Liver (tissue), 9 donors: Measurements from ENCODE around the gene MAST2. TPM values are rescaled to one million over a fixed set of nuclear protein-coding genes. Genes with fewer than 3 reads are reported as not detected.

Source experiments
- DNase-seq: peaks from one replicate; pipeline ENCODE4 v3.0.0-alpha.2; 2017; ENCODE audit warnings: low spot score
- H3K27ac ChIP-seq, 2 donors: one replicate each; pipeline ENCODE4 v1.7.0; 2013; ENCODE audit warnings: inconsistent platforms in 2 of 2, low read length in 2 of 2, control low read depth in 1 of 2, low read depth in 1 of 2, mild to moderate bottlenecking in 1 of 2
- H3K27me3 ChIP-seq, 4 donors: one replicate each; pipeline versions ENCODE4 v1.6.1 to v1.7.0; 2013; ENCODE audit warnings: low read length in 3 of 4, inconsistent platforms in 1 of 4, mild to moderate bottlenecking in 1 of 4, moderate library complexity in 1 of 4; ENCODE audit not compliant: control insufficient read depth in 4 of 4, insufficient read depth in 4 of 4
- H3K36me3 ChIP-seq, 4 donors: one replicate each; pipeline versions ENCODE4 v1.6.1 to v1.7.0; 2013; ENCODE audit warnings: low read length in 3 of 4, mild to moderate bottlenecking in 3 of 4, low read depth in 1 of 4, moderate library complexity in 1 of 4; ENCODE audit not compliant: control insufficient read depth in 4 of 4, insufficient read depth in 3 of 4
- H3K4me1 ChIP-seq, 4 donors: one replicate each; pipeline versions ENCODE4 v1.6.1 to v1.7.0; 2013; ENCODE audit warnings: low read length in 3 of 4, mild to moderate bottlenecking in 3 of 4, moderate library complexity in 1 of 4; ENCODE audit not compliant: control insufficient read depth in 4 of 4, insufficient read depth in 4 of 4
- H3K4me3 ChIP-seq, 3 donors: one replicate each; pipeline versions ENCODE4 v1.6.1 to v1.7.0; 2013; ENCODE audit warnings: low read length in 3 of 3, control low read depth in 1 of 3, low read depth in 1 of 3, mild to moderate bottlenecking in 1 of 3
- H3K9ac ChIP-seq, 2 donors: one replicate each; pipeline ENCODE4 v1.7.0; 2013; ENCODE audit warnings: low read length in 2 of 2, mild to moderate bottlenecking in 2 of 2, moderate library complexity in 2 of 2, control low read depth in 1 of 2, low read depth in 1 of 2
- H3K9me3 ChIP-seq, 4 donors: one replicate each; pipeline versions ENCODE4 v1.6.1 to v1.7.0; 2013; ENCODE audit warnings: low read length in 3 of 4; ENCODE audit not compliant: control insufficient read depth in 4 of 4
- EGR1 ChIP-seq, 2 donors: IDR thresholded peaks; 2 replicates each; pipeline ENCODE4 v1.6.1; 2016 to 2018; ENCODE audit warnings: antibody characterized with exemption in 2 of 2, low read depth in 2 of 2
- FOXA1 ChIP-seq: IDR thresholded peaks from 2 replicates; pipeline ENCODE4 v1.6.1; 2016; ENCODE audit warnings: antibody characterized with exemption
- FOXA2 ChIP-seq: IDR thresholded peaks from 2 replicates; pipeline ENCODE4 v1.6.1; 2016; ENCODE audit warnings: antibody characterized with exemption
- GABPA ChIP-seq, 2 donors: IDR thresholded peaks in 1 of 2; conservative IDR thresholded peaks in 1 of 2; 2 replicates each; pipeline ENCODE4 v1.6.1; 2016; ENCODE audit warnings: antibody characterized with exemption in 2 of 2, mild to moderate bottlenecking in 1 of 2, moderate library complexity in 1 of 2
- HNF4A ChIP-seq, 2 donors: conservative IDR thresholded peaks; 2 replicates each; pipeline ENCODE4 v1.6.1; 2016; ENCODE audit warnings: antibody characterized with exemption in 2 of 2, mild to moderate bottlenecking in 2 of 2
- HNF4G ChIP-seq: IDR thresholded peaks from 2 replicates; pipeline ENCODE4 v1.6.1; 2016; ENCODE audit warnings: antibody characterized with exemption
- JUND ChIP-seq, 2 donors: IDR thresholded peaks; 2 replicates each; pipeline ENCODE4 v1.6.1; 2016; ENCODE audit warnings: antibody characterized with exemption in 2 of 2
- NR2F2 ChIP-seq: IDR thresholded peaks from 2 replicates; pipeline ENCODE4 v1.6.1; 2016; ENCODE audit warnings: antibody characterized with exemption
- RAD21 ChIP-seq, 2 donors: IDR thresholded peaks; 2 replicates each; pipeline ENCODE4 v1.6.1; 2016; ENCODE audit warnings: antibody characterized with exemption in 2 of 2, mild to moderate bottlenecking in 2 of 2
- RXRA ChIP-seq, 2 donors: IDR thresholded peaks; 2 replicates each; pipeline ENCODE4 v1.6.1; 2017 to 2018; ENCODE audit warnings: antibody characterized with exemption in 2 of 2, mild to moderate bottlenecking in 1 of 2
- SP1 ChIP-seq: IDR thresholded peaks from 2 replicates; pipeline ENCODE4 v1.6.1; 2018; ENCODE audit warnings: antibody characterized with exemption, mild to moderate bottlenecking
- TAF1 ChIP-seq: conservative IDR thresholded peaks from 2 replicates; pipeline ENCODE4 v1.6.1; 2016; ENCODE audit warnings: antibody characterized with exemption, mild to moderate bottlenecking
- YY1 ChIP-seq: IDR thresholded peaks from 2 replicates; pipeline ENCODE4 v1.6.1; 2016; ENCODE audit warnings: antibody characterized with exemption, mild to moderate bottlenecking
- ZBTB33 ChIP-seq: IDR thresholded peaks from 2 replicates; pipeline ENCODE4 v1.6.1; 2016; ENCODE audit warnings: antibody characterized with exemption
- WGBS: extraction: QIAGEN DNeasy Blood & Tissue Kit; methylation state at CpG from one replicate; pipeline ENCODE4 v1.1.7; 2013; 5-methylcytosine and 5-hydroxymethylcytosine counted together
- polyA plus RNA-seq, 2 donors: library from polyadenylated mRNA; stranded (reverse) in 1 of 2; unstranded in 1 of 2; fragments of 200-250 nt in 1 of 2; fragments of >200 nt in 1 of 2; fragmentation: Nextera tagmentation in 1 of 2; extraction: Ambion mirVana in 1 of 2; gene quantifications; one replicate each; pipeline versions ENCODE4 v1.2.1 to v1.2.3, GENCODE V29; 2013 to 2015
- total RNA-seq, 2 donors: library from RNA; depleted of rRNA; stranded (reverse); fragments of >200 nt; gene quantifications; one replicate each; pipeline ENCODE4 v1.2.3, GENCODE V29; 2014
- TF ChIP-seq, protein P1 (sequence below): IDR thresholded peaks from 2 replicates; pipeline ENCODE4 v1.6.1; 2016; ENCODE audit warnings: antibody characterized with exemption
- TF ChIP-seq, protein P2 (sequence below): fragments of 150-350 bp; IDR thresholded peaks from 2 replicates; pipeline ENCODE4 v1.5.1; 2017; ENCODE audit warnings: improper control_type of control experiment, low read depth, low read length; ENCODE audit not compliant: missing input control
- TF ChIP-seq, protein P3 (sequence below): IDR thresholded peaks from 2 replicates; pipeline ENCODE4 v1.6.1; 2016; ENCODE audit warnings: antibody characterized with exemption, mild to moderate bottlenecking
- TF ChIP-seq, protein P4 (sequence below): IDR thresholded peaks from 2 replicates; pipeline ENCODE4 v1.6.1; 2016; ENCODE audit warnings: antibody characterized with exemption
- donor health status: healthy.
- donor health status: healthy.
- donor health status: healthy.
- donor health status: healthy.
- donor health status: healthy.

The MAST2 gene
- total and polyA plus RNA-seq, 4 donors, result 4.8 to 9.6 (median 5.7) TPM

- H3K36me3 ChIP-seq, result peaks cover 0 to 4% (median 2%) of the 10 kb centered on the region in 4 donors
- H3K27ac ChIP-seq, result peak overlapping the region in 1 of 2 donors; percentile 13
- DNase-seq, result no peak
- WGBS, result 100% methylated on average over 1 of the region's 1 CpG
- H3K4me3 ChIP-seq, result no peak overlapping the region
- no peak overlapping the region for H3K9ac ChIP-seq
- TF ChIP-seq NR2F2 (no peak), FOXA1 (no peak), SP1 (no peak), JUND (IDR thresholded peaks at IDR 0.05) (no peak), EGR1 (IDR thresholded peaks at IDR 0.05; ENCODE audit: low read depth in 2 of 2) (no peak), RXRA (IDR thresholded peaks at IDR 0.05) (no peak), YY1 (no peak)
- TF ChIP-seq, protein P1, sequence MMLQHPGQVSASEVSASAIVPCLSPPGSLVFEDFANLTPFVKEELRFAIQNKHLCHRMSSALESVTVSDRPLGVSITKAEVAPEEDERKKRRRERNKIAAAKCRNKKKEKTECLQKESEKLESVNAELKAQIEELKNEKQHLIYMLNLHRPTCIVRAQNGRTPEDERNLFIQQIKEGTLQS, result no peak
- TF ChIP-seq, protein P2, sequence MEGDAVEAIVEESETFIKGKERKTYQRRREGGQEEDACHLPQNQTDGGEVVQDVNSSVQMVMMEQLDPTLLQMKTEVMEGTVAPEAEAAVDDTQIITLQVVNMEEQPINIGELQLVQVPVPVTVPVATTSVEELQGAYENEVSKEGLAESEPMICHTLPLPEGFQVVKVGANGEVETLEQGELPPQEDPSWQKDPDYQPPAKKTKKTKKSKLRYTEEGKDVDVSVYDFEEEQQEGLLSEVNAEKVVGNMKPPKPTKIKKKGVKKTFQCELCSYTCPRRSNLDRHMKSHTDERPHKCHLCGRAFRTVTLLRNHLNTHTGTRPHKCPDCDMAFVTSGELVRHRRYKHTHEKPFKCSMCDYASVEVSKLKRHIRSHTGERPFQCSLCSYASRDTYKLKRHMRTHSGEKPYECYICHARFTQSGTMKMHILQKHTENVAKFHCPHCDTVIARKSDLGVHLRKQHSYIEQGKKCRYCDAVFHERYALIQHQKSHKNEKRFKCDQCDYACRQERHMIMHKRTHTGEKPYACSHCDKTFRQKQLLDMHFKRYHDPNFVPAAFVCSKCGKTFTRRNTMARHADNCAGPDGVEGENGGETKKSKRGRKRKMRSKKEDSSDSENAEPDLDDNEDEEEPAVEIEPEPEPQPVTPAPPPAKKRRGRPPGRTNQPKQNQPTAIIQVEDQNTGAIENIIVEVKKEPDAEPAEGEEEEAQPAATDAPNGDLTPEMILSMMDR, result no peak
- no peaks in the 10 kb centered on the region for H3K9me3 ChIP-seq
- H3K27me3 ChIP-seq, result no peaks in the 10 kb centered on the region
- peaks cover 0 to 13% (median 10%) of the 10 kb centered on the region in 4 donors for H3K4me1 ChIP-seq
These were observed 171.3 kb downstream of the MAST2 start for GRCh38 chr1:45974541-45975269.

DNA sequence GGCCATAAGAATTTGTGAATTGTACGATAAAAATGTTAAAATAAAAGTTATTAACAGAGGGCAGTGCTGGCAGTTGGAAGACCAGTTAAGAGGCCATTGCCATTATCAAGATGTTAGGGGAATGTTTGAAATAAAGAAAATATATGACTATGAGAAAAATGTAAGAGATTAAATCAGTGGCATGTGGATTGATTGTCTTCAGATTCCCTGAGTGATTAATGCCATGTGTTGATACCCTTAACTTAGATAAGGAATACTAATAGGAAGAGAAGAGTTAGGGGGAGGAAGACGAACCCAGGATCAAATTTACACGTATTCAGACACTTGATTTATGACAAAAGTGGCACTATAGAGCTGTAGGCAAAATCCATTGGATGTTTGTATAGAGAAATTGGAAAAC, 173.2 kb downstream of the MAST2 start:
- 96% methylated on average over 3 of the region's 3 CpGs for WGBS
- peaks cover 0 to 3% (median under 1%) of the 10 kb centered on the region in 4 donors for H3K9me3 ChIP-seq
- DNase-seq, result no peak
- no peak for TF ChIP-seq JUND (IDR thresholded peaks at IDR 0.05)
- no peak for TF ChIP-seq TAF1
- TF ChIP-seq HNF4A (conservative IDR thresholded peaks at IDR 0.05), result no peak
- no peak for TF ChIP-seq HNF4G
- TF ChIP-seq YY1, result no peak
- TF ChIP-seq RXRA (IDR thresholded peaks at IDR 0.05), result no peak
- TF ChIP-seq RAD21 (IDR thresholded peaks at IDR 0.05), result no peak
- no peak for TF ChIP-seq EGR1 (IDR thresholded peaks at IDR 0.05; ENCODE audit: low read depth in 2 of 2)
- TF ChIP-seq, protein P3, sequence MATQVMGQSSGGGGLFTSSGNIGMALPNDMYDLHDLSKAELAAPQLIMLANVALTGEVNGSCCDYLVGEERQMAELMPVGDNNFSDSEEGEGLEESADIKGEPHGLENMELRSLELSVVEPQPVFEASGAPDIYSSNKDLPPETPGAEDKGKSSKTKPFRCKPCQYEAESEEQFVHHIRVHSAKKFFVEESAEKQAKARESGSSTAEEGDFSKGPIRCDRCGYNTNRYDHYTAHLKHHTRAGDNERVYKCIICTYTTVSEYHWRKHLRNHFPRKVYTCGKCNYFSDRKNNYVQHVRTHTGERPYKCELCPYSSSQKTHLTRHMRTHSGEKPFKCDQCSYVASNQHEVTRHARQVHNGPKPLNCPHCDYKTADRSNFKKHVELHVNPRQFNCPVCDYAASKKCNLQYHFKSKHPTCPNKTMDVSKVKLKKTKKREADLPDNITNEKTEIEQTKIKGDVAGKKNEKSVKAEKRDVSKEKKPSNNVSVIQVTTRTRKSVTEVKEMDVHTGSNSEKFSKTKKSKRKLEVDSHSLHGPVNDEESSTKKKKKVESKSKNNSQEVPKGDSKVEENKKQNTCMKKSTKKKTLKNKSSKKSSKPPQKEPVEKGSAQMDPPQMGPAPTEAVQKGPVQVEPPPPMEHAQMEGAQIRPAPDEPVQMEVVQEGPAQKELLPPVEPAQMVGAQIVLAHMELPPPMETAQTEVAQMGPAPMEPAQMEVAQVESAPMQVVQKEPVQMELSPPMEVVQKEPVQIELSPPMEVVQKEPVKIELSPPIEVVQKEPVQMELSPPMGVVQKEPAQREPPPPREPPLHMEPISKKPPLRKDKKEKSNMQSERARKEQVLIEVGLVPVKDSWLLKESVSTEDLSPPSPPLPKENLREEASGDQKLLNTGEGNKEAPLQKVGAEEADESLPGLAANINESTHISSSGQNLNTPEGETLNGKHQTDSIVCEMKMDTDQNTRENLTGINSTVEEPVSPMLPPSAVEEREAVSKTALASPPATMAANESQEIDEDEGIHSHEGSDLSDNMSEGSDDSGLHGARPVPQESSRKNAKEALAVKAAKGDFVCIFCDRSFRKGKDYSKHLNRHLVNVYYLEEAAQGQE, result no peak
- no peak for TF ChIP-seq GABPA (IDR thresholded peaks at IDR 0.05 in 1 of 2, conservative IDR thresholded peaks at IDR 0.05 in 1 of 2)
- no peak for TF ChIP-seq NR2F2
- TF ChIP-seq SP1, result no peak
- TF ChIP-seq, protein P4, sequence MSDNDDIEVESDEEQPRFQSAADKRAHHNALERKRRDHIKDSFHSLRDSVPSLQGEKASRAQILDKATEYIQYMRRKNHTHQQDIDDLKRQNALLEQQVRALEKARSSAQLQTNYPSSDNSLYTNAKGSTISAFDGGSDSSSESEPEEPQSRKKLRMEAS, result no peak
- no peak for TF ChIP-seq FOXA2
- no peak for TF ChIP-seq FOXA1
- TF ChIP-seq ZBTB33, result no peak
- TF ChIP-seq, protein P2, result no peak
- TF ChIP-seq, protein P1, result no peak
- no peak overlapping the region for H3K27ac ChIP-seq
- H3K4me3 ChIP-seq, result no peak overlapping the region
- H3K36me3 ChIP-seq, result peaks cover 0 to 4% (median 2%) of the 10 kb centered on the region in 4 donors
- no peaks in the 10 kb centered on the region for H3K27me3 ChIP-seq
- no peak overlapping the region for H3K9ac ChIP-seq
- peaks cover 0 to 14% (median 10%) of the 10 kb centered on the region in 4 donors for H3K4me1 ChIP-seq
